ENCODE data around the gene MB.

DNA sequence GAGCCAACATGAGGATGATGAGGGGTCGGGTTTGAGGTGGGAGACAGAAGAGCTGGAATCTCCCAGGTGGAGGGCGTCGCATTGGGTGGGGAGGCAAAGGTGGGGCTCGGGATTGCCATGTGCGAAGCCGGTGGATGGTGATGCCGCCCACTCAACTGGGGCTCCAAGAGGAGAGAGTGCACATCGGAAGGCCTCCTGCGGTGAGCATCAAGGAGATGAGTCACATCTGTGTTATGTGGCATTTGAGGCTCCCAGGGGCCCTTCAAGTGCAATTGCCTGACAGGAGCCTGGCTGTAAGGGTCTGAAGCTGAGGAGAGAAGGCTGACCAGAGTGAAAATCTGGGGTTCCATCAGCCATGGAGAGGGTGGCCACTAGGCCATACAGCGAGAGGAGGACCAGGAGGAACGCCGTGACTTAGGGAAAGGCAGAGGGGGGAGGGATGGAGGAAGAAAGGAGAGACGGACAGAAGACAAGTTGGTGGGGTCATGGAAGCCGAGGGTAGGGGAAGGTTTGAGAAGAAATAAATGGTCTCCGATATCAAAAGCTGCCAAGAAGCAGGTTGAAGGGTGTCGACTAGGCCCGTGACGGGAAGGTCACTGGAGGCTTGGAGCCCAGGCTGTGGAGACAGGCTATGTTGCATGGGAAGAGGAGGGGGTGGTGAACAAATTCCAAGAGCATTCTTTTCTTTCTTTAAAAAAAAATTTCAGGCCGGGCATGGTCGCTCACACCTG lies 55.2 kb downstream of the MB start:
- TF ChIP-seq POLR2A (IDR thresholded peaks at IDR 0.05) (no peak), EP300 (IDR thresholded peaks at IDR 0.05) (no peak), POLR2AphosphoS5 (IDR thresholded peaks at IDR 0.05) (no peak)
- TF ChIP-seq, protein P1, sequence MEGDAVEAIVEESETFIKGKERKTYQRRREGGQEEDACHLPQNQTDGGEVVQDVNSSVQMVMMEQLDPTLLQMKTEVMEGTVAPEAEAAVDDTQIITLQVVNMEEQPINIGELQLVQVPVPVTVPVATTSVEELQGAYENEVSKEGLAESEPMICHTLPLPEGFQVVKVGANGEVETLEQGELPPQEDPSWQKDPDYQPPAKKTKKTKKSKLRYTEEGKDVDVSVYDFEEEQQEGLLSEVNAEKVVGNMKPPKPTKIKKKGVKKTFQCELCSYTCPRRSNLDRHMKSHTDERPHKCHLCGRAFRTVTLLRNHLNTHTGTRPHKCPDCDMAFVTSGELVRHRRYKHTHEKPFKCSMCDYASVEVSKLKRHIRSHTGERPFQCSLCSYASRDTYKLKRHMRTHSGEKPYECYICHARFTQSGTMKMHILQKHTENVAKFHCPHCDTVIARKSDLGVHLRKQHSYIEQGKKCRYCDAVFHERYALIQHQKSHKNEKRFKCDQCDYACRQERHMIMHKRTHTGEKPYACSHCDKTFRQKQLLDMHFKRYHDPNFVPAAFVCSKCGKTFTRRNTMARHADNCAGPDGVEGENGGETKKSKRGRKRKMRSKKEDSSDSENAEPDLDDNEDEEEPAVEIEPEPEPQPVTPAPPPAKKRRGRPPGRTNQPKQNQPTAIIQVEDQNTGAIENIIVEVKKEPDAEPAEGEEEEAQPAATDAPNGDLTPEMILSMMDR (IDR thresholded peaks at IDR 0.05), result no peak
